ENCODE measurements around the gene ASIC4. TPM values are rescaled to one million over a fixed set of nuclear protein-coding genes. Genes with fewer than 3 reads are reported as not detected.

Gene ASIC4
- total and polyA plus RNA-seq, 2 of the 8 experiments (the other 6 are each of a cell fraction or from before 2014, with no cell fraction given) = 0.12 to 0.22 TPM

GRCh38 chr2:219542931-219543595, 28.8 kb downstream of the ASIC4 start (continued):
- TF ChIP-seq SIN3A (conservative IDR thresholded peaks at IDR 0.05 in 1 of 2, IDR thresholded peaks at IDR 0.05 in 1 of 2; ENCODE audit: low read depth in 1 of 2, low read length in 2 of 2) = 0 out of 4 replicates have a peak, but pooled peaks of 1 of the 2 experiments have one; percentile 26
- no peak for TF ChIP-seq JUN (IDR thresholded peaks at IDR 0.05; ENCODE audit: low read depth, low read length)
- TF ChIP-seq RAD21 (IDR thresholded peaks at IDR 0.05 in 1 of 2, conservative IDR thresholded peaks at IDR 0.05 in 1 of 2; ENCODE audit: low read depth in 2 of 2, low read length in 2 of 2) = no peak
- TF ChIP-seq SIX5 (IDR thresholded peaks at IDR 0.05; ENCODE audit: low read depth, low read length) = no peak
